Measurements from ENCODE around the gene PRR7. TPM values are rescaled to one million over a fixed set of nuclear protein-coding genes. Genes with fewer than 3 reads are reported as not detected.

Gene PRR7
- total RNA-seq, 1 experiment from 2014 or later: 23.2 TPM

GRCh38 chr5:177486256-177486655, 39.6 kb downstream of the PRR7 start:
- ChIA-PET POLR2A (interaction anchor here (0.9 to 2.2 kb wide), 2 partner anchors 9 to 11 kb away, joined by 4 to 5 read pairs; partner anchors contain the start of gene PDLIM7), CTCF (interaction anchor here (1.3 to 2.0 kb wide), 3 partner anchors 9 to 95 kb away, joined by 4 to 9 read pairs (median 5); no protein-coding TSS in a partner anchor)
- no peak for DNase-seq (ENCODE audit: unreplicated experiment)
- no peak for TF ChIP-seq CTCF (IDR thresholded peaks at IDR 0.05; ENCODE audit: unreplicated experiment)
- intact Hi-C loops (cut with micrococcal nuclease): no loop called here
- Mint-ChIP-seq H3K27me3 (ENCODE audit: insufficient read depth, unreplicated experiment) (no peaks in the 10 kb centered on the region), H3K36me3 (ENCODE audit: insufficient read depth, unreplicated experiment) (peaks cover 38% of the 10 kb centered on the region), H3K27ac (ENCODE audit: low read depth, unreplicated experiment) (no peak overlapping the region), H3K9me3 (ENCODE audit: unreplicated experiment) (no peaks in the 10 kb centered on the region), H3K4me3 (ENCODE audit: unreplicated experiment) (no peak overlapping the region), H3K4me1 (ENCODE audit: insufficient read depth, unreplicated experiment) (peaks cover 19% of the 10 kb centered on the region)
- BruUV-seq (replicated peaks): no TSS peak

DNA sequence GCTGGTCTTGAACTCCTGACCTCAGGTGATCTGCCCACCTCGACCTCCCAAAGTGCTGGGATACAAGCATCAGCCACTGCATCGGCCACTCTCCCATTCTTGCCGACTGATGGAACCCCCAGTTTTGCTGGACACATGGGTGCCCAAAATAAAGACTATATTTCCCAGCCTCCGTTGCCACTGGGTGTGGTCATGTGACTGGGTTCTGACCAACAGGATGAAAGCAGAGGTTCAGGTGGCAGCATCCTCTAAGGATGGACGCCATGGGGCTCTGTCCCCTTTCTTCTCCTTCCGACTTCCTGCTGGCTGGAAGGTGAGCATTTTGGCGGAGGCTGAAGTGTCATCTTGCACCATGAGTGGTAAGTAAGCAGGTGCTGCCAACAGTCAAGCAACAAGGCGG, 40.5 kb downstream of the PRR7 start:
- H3K9me3 Mint-ChIP-seq (ENCODE audit: unreplicated experiment): no peaks in the 10 kb centered on the region
- H3K4me3 Mint-ChIP-seq (ENCODE audit: unreplicated experiment): no peak overlapping the region
- ChIA-PET POLR2A (no interaction called here), CTCF (interaction anchor here (1.2 to 1.4 kb wide), 2 partner anchors 8 to 375 kb away, joined by 3 to 4 read pairs; no protein-coding TSS in a partner anchor)
- no peak overlapping the region for H3K27ac Mint-ChIP-seq (ENCODE audit: low read depth, unreplicated experiment)
- DNase-seq (ENCODE audit: unreplicated experiment): no peak
- H3K36me3 Mint-ChIP-seq (ENCODE audit: insufficient read depth, unreplicated experiment): peaks cover 39% of the 10 kb centered on the region
- peaks cover 21% of the 10 kb centered on the region for H3K4me1 Mint-ChIP-seq (ENCODE audit: insufficient read depth, unreplicated experiment)
- no peaks in the 10 kb centered on the region for H3K27me3 Mint-ChIP-seq (ENCODE audit: insufficient read depth, unreplicated experiment)
- TF ChIP-seq CTCF (IDR thresholded peaks at IDR 0.05; ENCODE audit: unreplicated experiment): no peak
- intact Hi-C loops (cut with micrococcal nuclease): no loop called here
- no TSS peak for BruUV-seq (replicated peaks)

DNA sequence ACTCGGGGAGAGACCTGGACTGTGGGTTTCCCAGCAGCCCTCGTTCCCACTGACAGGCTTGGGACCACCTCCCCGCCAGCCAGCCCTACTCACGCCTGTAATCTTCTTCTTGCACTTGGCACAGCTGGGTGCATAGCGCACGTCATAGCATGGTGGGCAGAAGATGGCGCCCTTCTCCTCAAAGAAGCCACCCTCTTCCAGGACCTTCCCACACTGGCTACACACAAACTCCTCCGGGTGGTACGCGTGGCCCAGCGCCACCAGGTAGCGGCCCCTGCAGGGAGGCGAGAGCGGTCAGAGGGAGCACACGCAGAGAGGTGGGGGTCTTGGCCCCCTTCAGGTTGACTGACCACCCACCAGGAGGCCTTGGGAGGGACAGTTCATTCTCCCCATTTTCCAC, 41.4 kb downstream of the PRR7 start:
- no peaks in the 10 kb centered on the region for H3K9me3 Mint-ChIP-seq (ENCODE audit: unreplicated experiment)
- intact Hi-C loops (cut with micrococcal nuclease): no loop called here
- BruUV-seq (replicated peaks): no TSS peak
- peaks cover 43% of the 10 kb centered on the region for H3K36me3 Mint-ChIP-seq (ENCODE audit: insufficient read depth, unreplicated experiment)
- POLR2A ChIA-PET: interaction anchor here (0.9 kb wide), 1 partner anchor 11 kb away, joined by 3 read pairs; no protein-coding TSS in a partner anchor
- TF ChIP-seq CTCF (IDR thresholded peaks at IDR 0.05; ENCODE audit: unreplicated experiment): no peak
- no peak for DNase-seq (ENCODE audit: unreplicated experiment)
- no peak overlapping the region for H3K27ac Mint-ChIP-seq (ENCODE audit: low read depth, unreplicated experiment)
- CTCF ChIA-PET: interaction anchor here (0.6 to 4.1 kb wide), 4 partner anchors 9 to 376 kb away, joined by 3 to 24 read pairs (median 4); no protein-coding TSS in a partner anchor
- H3K27me3 Mint-ChIP-seq (ENCODE audit: insufficient read depth, unreplicated experiment): no peaks in the 10 kb centered on the region
- H3K4me3 Mint-ChIP-seq (ENCODE audit: unreplicated experiment): no peak overlapping the region
- H3K4me1 Mint-ChIP-seq (ENCODE audit: insufficient read depth, unreplicated experiment): peaks cover 22% of the 10 kb centered on the region

- H3K4me1 Mint-ChIP-seq (ENCODE audit: insufficient read depth, unreplicated experiment): peaks cover 25% of the 10 kb centered on the region
- no peaks in the 10 kb centered on the region for H3K9me3 Mint-ChIP-seq (ENCODE audit: unreplicated experiment)
- TF ChIP-seq CTCF (IDR thresholded peaks at IDR 0.05; ENCODE audit: unreplicated experiment): no peak
- ChIA-PET POLR2A (interaction anchor here (1.0 to 1.3 kb wide), 2 partner anchors 12 to 34 kb away, joined by 3 read pairs; no protein-coding TSS in a partner anchor), CTCF (interaction anchor here (0.5 to 4.1 kb wide), 5 partner anchors 12 to 100 kb away, joined by 3 to 24 read pairs (median 3); no protein-coding TSS in a partner anchor)
- H3K27ac Mint-ChIP-seq (ENCODE audit: low read depth, unreplicated experiment): no peak overlapping the region
- H3K4me3 Mint-ChIP-seq (ENCODE audit: unreplicated experiment): no peak overlapping the region
- H3K36me3 Mint-ChIP-seq (ENCODE audit: insufficient read depth, unreplicated experiment): peaks cover 40% of the 10 kb centered on the region
- H3K27me3 Mint-ChIP-seq (ENCODE audit: insufficient read depth, unreplicated experiment): no peaks in the 10 kb centered on the region
- DNase-seq (ENCODE audit: unreplicated experiment): no peak
- intact Hi-C loops (cut with micrococcal nuclease): no loop called here
- BruUV-seq (replicated peaks): no TSS peak
Measured at GRCh38 chr5:177489119-177489716, 42.6 kb downstream of the PRR7 start.
